ENCODE results near the gene ZNF227. TPM values are rescaled to one million over a fixed set of nuclear protein-coding genes. Genes with fewer than 3 reads are reported as not detected.

The ZNF227 gene
- total RNA-seq, 2 experiments from 2014 or later: 19.4 to 20.6 TPM

DNA sequence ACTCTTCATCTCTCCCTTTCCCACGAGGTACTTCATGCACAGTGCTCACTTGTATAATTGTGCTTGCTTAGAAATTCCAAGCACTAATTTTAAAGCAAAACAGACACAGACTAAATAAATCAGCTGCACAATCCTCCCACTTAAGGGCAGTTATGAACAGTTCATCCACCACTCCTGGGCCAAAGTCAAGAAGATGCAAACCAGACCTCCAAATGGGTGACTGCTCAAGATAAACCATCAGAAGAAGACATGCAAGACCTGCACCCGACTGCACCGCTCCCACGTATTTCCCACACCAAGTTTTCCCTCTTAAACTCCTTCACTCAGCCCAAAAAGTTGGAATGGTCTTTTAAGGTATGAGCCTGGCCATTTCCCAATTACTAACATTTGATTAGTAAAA, 72.6 kb downstream of the ZNF227 start:
- intact Hi-C loops (cut with DNase I, micrococcal nuclease): no loop called here
- H3K27me3 Mint-ChIP-seq: no peaks in the 10 kb centered on the region
- no peak overlapping the region for H3K4me3 Mint-ChIP-seq
- peaks cover 49% of the 10 kb centered on the region for H3K36me3 Mint-ChIP-seq (ENCODE audit: low read depth)
- DNase-seq (no peak), ATAC-seq (no peak)
- H3K4me1 Mint-ChIP-seq: no peaks in the 10 kb centered on the region
- no peak overlapping the region for H3K27ac Mint-ChIP-seq
- POLR2A ChIA-PET: no interaction called here
- CTCF ChIA-PET: no interaction called here
- peaks cover 70% of the 10 kb centered on the region for H3K9me3 Mint-ChIP-seq (ENCODE audit: low read depth)

Other genes with a start within 250 kb of the ZNF227 start
- 1 to 10 TPM; 4.5 to 6.0 TPM for gene ZNF155, start 228.3 kb upstream of the ZNF227 start, total RNA-seq
- 1 to 10 TPM; 3.0 to 3.8 TPM for gene ZNF230, start 209.6 kb upstream of the ZNF227 start, total RNA-seq
- gene ZNF222, start 187.2 kb upstream of the ZNF227 start, total RNA-seq: 1 to 10 TPM; 1.5 to 2.9 TPM
- gene ZNF223, start 160.5 kb upstream of the ZNF227 start, total RNA-seq: under 1 TPM; 0.63 to 0.82 TPM
- 1 to 10 TPM; 2.1 TPM for gene ZNF284, start 140.4 kb upstream of the ZNF227 start, total RNA-seq
- gene ZNF224, start 118.2 kb upstream of the ZNF227 start, total RNA-seq: 10 to 100 TPM; 12.6 to 13.9 TPM
- 1 to 10 TPM; 2.6 to 3.1 TPM for gene ZNF225, start 99.1 kb upstream of the ZNF227 start, total RNA-seq
- 10 to 100 TPM in 1 of 2 experiments, 1 to 10 TPM in 1; 7.9 to 10.4 TPM for gene ZNF234, start 71.0 kb upstream of the ZNF227 start, total RNA-seq
- gene ZNF226, start 47.4 kb upstream of the ZNF227 start, total RNA-seq: 10 to 100 TPM; 11.3 to 15.2 TPM
- under 1 TPM; 0.26 to 0.34 TPM for gene ZNF233, start 47.4 kb downstream of the ZNF227 start, total RNA-seq
- gene ZNF235, start 92.5 kb downstream of the ZNF227 start, total RNA-seq: 1 to 10 TPM; 2.1 to 2.7 TPM
- gene ZNF112, start 144.1 kb downstream of the ZNF227 start, total RNA-seq: under 1 TPM; 0.12 to 0.14 TPM
- gene ZNF285, start 189.1 kb downstream of the ZNF227 start, total RNA-seq: 1 to 10 TPM; 1.2 to 1.4 TPM
- gene ZNF229, start 235.9 kb downstream of the ZNF227 start, total RNA-seq: 1 to 10 TPM; 1.0 to 1.2 TPM

All from activated CD4-positive, alpha-beta T cell treated with anti-CD3 and anti-CD28 coated beads for 36 hours (primary cell).